Activated naive CD4-positive, alpha-beta T cell treated with anti-CD3 and anti-CD28 coated beads, Interleukin-2, amount 50 U/mL, for 72 hours (primary cell): ENCODE data around the gene CABP5. TPM values are rescaled to one million over a fixed set of nuclear protein-coding genes. Genes with fewer than 3 reads are reported as not detected.
"Not testable (repeated sequence)": the region's sequence is repeated elsewhere in the genome, so short reads cannot be mapped to it uniquely, and the experiment has no call there.

Experiments
- ATAC-seq, 2 donors: fragments of 150-1000 bp; cut with Tn5 transposase; 2 replicates each; pipeline ENCODE4 v1.10.0; 2021; ENCODE audit warnings: mild to moderate bottlenecking in 2 of 2, moderate library complexity in 2 of 2
- DNase-seq, 2 donors: peaks; one replicate each; pipeline ENCODE4 v3.0.0; 2021 to 2022; ENCODE audit warnings: low spot score in 2 of 2
- H3K27ac Mint-ChIP-seq, 2 donors: one replicate each; pipeline ENCODE4 v1.8.0; 2022; ENCODE audit warnings: mild to moderate bottlenecking in 2 of 2, mixed read lengths in 2 of 2
- H3K36me3 Mint-ChIP-seq, 2 donors: one replicate each; pipeline ENCODE4 v1.8.0; 2022; ENCODE audit warnings: mixed read lengths in 2 of 2
- H3K9me3 Mint-ChIP-seq, 2 donors: one replicate each; pipeline ENCODE4 v1.8.0; 2022; ENCODE audit warnings: mixed read lengths in 2 of 2
- total RNA-seq, 2 donors: library from RNA; stranded (reverse); gene quantifications; one replicate each; pipeline ENCODE4 v1.2.3, GENCODE V29; 2022

Gene CABP5
- total RNA-seq = not detected

GRCh38 chr19:48043675-48044258 lies at the start of gene CABP5:
CABP5 (minus strand) TSS chr19:48044079; CDS start chr19:48043922, 157 bp downstream.
- Mint-ChIP-seq H3K36me3 (peaks cover 0 to 6% of the 10 kb centered on the region in 2 donors), H3K27ac (no peak within 1 kb of the TSS), H3K9me3 (peaks cover 0 to 5% of the 10 kb centered on the region in 2 donors)
- ATAC-seq (no peak), DNase-seq (no peak)

GRCh38 chr19:48091111-48091718 lies 47.3 kb upstream of the CABP5 start:
- not testable (repeated sequence) for H3K27ac Mint-ChIP-seq, DNase-seq, ATAC-seq
- H3K36me3 Mint-ChIP-seq = peaks cover 30 to 32% of the 10 kb centered on the region in 2 donors
- H3K9me3 Mint-ChIP-seq = peaks cover 13 to 14% of the 10 kb centered on the region in 2 donors

GRCh38 chr19:48090281-48090802 lies 46.5 kb upstream of the CABP5 start:
- Mint-ChIP-seq H3K27ac (no peak overlapping the region), H3K36me3 (peaks cover 22 to 24% of the 10 kb centered on the region in 2 donors), H3K9me3 (peaks cover 13 to 14% of the 10 kb centered on the region in 2 donors)
- ATAC-seq (no peak), DNase-seq (no peak)

DNA sequence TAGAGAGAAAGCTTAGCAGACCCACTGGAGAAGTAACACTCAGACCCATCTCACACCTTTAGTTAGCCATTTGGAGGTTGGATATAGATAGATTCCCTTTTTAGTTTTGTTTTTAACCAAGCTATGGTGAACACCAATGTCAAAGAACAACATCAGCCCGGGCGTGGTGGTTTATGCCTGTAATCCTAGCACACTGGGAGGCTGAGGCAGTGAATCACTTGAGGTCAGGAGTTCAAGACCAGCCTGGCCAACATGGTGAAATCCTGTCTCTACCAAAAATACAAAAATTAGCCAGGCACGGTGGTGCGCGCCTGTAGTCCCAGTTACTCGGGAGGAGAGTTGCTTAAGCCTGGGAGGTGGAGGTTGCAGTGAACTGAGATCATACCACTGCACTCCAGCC lies 45.1 kb upstream of the CABP5 start:
- not testable (repeated sequence) for ATAC-seq, H3K9me3 Mint-ChIP-seq, H3K27ac Mint-ChIP-seq, DNase-seq
- peaks cover 10 to 11% of the 10 kb centered on the region in 2 donors for H3K36me3 Mint-ChIP-seq

DNA sequence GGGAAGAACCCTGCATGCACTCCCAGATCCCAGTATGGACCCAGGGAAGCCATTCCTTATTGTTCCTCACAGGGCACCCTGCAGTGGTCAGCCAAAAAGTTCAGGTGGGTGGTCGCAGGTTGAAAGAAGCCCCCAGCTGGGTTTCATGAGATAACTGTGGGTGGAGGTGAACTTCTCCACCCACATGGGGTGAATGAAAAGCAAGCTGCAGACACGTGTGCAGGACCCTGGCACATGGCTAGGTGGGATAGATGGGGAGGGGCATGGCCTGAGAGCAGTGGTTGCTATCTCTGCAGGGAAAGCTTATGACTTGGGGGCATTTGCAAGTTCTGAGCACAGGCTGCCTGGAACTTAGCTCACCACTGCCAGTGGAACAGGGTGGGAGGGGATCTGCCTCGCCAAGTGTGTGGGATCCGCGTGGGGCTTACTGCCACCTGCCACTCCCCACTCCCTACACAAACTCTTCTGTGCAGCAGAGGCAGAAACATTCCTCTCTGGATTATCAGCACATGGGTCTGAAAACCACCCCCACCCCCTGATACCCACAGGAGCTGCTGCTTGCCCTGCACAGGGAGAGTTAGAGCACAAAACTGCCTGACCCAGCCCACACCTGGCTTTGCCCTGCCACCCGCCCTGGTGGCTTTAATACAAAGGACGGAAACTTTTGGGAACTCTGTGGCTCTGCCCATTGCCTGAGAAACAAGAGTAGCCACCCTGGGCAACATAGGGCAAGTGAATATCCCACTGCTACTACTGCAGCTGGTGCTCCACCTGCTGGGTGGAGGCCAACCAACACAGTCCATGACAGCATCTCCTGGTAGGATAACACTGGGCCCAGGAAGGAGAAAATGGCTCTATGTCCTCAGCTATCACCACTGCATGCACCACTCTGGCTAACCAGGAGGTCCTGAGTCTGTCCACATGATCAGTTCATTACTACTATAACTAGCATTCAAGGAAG lies 42.3 kb upstream of the CABP5 start:
- ATAC-seq = no peak
- no peak for DNase-seq
- no peaks in the 10 kb centered on the region for H3K9me3 Mint-ChIP-seq
- no peaks in the 10 kb centered on the region for H3K36me3 Mint-ChIP-seq
- no peak overlapping the region for H3K27ac Mint-ChIP-seq

DNA sequence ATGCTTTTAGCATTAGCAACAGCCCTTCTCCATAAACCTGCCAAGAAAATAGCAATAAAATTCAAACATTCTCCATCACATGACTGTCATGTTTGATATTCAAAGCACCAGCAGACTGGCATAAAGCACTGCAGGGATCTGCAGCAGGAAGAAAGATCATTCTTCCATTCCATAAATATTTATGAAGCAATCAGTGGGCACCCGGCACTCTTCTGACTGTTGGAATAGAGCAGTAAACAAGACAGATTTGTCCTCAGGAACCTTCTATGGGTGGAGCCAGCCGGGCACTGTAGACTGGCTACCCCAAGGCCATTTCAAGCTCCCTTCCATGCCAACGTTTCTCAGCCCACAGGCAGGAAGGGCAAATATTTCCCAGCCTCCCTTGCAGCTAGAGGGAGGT lies 41.2 kb upstream of the CABP5 start:
- no peak overlapping the region for H3K27ac Mint-ChIP-seq
- ATAC-seq = no peak
- H3K36me3 Mint-ChIP-seq = no peaks in the 10 kb centered on the region
- DNase-seq = no peak
- no peaks in the 10 kb centered on the region for H3K9me3 Mint-ChIP-seq

DNA sequence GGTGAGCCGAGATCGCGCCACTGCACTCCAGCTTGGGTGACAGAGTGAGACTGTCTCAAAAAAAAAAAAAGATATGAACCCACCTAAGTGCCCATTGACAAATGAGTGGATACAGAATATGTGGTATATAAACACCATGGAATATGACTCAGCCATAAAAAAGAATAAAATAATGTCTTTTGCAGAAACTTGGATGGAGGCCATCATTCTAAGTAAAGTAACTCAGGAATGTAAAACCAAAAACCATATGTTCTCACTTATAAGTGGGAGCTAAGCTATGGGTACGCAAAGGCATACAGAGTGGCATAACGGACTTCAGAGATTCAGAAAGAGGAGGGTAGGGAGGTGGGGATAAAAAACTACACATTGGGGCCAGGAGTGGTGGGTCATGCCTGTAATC lies 37.2 kb upstream of the CABP5 start:
- ATAC-seq = no peak
- no peak overlapping the region for H3K27ac Mint-ChIP-seq
- no peak for DNase-seq
- H3K36me3 Mint-ChIP-seq = no peaks in the 10 kb centered on the region
- no peaks in the 10 kb centered on the region for H3K9me3 Mint-ChIP-seq

DNA sequence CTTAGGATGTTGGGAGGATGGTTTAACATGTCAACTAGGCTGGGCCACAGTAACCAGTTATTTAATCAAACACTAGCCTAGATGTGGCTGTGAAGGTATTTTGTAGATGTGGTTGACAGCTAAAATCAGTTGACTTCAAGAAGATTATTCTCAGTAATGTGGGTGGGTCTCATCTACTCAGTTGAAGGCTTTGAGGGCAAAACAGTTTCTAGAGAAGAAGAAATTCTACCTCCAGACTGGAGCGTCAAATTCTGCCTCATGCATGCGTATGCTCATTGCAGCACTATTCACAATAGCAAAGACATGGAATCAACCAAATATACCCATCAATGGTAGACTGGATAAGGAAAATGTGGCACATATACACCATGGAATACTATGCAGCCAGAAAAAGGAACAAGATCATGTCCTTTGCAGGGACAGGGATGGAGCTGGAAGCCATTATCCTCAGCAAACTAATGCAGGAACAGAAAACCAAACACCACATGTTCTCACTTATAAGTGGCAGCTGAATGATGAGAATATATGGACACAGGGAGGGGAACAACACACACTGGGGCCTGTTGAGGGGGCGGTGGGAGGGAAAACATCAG lies 26.4 kb upstream of the CABP5 start:
- not testable (repeated sequence) for H3K36me3 Mint-ChIP-seq, H3K27ac Mint-ChIP-seq, H3K9me3 Mint-ChIP-seq, DNase-seq, ATAC-seq

GRCh38 chr19:48069435-48069834 lies 25.6 kb upstream of the CABP5 start:
- H3K9me3 Mint-ChIP-seq = no peaks in the 10 kb centered on the region
- H3K36me3 Mint-ChIP-seq = no peaks in the 10 kb centered on the region
- DNase-seq (no peak), ATAC-seq (no peak)
- H3K27ac Mint-ChIP-seq = peak overlapping the region in 1 of 2 donors; percentile 53

- Mint-ChIP-seq H3K9me3 (no peaks in the 10 kb centered on the region), H3K36me3 (no peaks in the 10 kb centered on the region), H3K27ac (no peak overlapping the region)
- no peak for DNase-seq
- ATAC-seq = no peak
These were observed 20.6 kb upstream of the CABP5 start for GRCh38 chr19:48064509-48064908.

- Mint-ChIP-seq H3K36me3 (no peaks in the 10 kb centered on the region), H3K9me3 (no peaks in the 10 kb centered on the region), H3K27ac (no peak overlapping the region)
- ATAC-seq = no peak
- DNase-seq = no peak
These were observed 17.8 kb upstream of the CABP5 start for GRCh38 chr19:48061401-48062344.

DNA sequence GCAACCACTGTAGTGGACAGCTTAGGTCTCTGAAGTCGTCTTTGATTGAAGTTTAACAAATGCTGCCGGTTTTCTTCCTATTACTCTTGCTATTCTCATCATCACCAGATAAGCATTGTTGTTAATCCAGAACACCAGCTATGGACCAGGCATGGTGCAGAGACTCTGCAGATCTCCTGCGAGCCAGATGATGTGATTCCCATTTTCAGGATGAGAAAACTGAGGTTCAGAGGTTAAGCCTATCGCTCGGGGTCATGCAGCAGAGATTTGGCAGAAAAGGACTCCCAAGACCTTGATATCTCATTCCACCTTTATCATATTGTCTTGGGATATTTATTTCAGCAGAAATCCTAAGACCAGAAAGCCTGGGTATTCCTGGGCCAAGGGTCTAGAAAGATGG lies 16.5 kb upstream of the CABP5 start:
- Mint-ChIP-seq H3K36me3 (no peaks in the 10 kb centered on the region), H3K27ac (no peak overlapping the region), H3K9me3 (no peaks in the 10 kb centered on the region)
- ATAC-seq = no peak
- DNase-seq = no peak

DNA sequence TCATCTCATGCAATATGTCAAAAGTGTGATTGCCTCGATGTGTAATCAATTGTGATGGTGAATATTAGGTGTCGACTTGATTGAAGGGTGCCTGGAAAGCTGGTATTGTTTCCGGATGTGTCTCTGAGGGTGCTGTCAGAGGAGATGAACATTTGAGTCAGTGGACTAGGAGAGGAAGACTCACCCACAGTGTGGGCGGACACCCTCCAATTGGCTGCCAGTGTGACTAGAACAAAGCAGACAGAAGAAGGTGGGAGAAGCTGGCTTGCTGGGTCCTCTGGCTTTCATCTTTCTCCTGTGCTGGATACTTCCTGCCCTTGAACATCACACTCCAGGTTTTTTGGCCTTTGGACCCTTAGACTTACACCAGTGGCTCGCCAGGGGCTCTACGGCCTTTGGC lies 15.5 kb upstream of the CABP5 start:
- no peak for ATAC-seq
- no peaks in the 10 kb centered on the region for H3K9me3 Mint-ChIP-seq
- no peak overlapping the region for H3K27ac Mint-ChIP-seq
- DNase-seq = no peak
- H3K36me3 Mint-ChIP-seq = no peaks in the 10 kb centered on the region

DNA sequence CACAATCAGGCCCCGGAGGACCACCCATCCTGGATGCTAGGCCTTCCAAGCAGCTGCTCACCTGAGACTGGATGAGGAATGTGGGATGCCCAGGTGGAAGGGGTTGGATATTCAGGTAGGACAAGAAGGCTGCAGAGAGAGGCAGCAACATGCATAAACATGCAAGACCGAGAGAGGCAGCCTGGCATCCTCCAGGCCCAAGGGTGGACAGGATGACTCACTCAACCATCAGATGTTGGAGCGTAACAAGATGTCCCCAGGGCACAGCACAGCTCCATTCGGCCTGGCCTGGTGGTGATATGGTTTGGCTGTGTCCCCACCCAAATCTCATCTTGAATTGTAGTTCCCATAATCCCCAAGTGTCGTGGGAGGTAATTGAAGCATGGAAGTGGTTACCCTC lies 10.0 kb upstream of the CABP5 start:
- no peaks in the 10 kb centered on the region for H3K9me3 Mint-ChIP-seq

DNA sequence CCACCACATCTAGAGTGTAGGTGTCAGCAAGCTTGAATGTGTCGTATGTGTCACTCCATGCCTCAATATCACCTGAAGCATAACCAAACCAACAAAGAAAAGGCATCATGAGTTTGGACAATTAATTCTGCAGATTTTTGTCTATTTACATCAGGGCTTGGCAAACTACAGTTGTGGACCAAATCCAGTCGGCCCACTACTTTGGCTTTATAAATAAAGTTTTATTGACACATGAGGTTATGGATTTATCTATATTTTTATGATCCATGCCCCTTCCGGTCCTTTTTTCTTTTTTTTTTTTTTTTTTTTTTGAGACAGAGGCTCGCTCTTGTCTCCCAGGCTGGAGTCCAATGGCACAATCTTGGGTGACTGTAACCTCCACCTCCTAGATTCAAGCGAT lies 9.2 kb upstream of the CABP5 start:
- H3K27ac Mint-ChIP-seq = no peak overlapping the region
- DNase-seq (no peak), ATAC-seq (no peak)
- H3K36me3 Mint-ChIP-seq = peaks cover 0 to 10% of the 10 kb centered on the region in 2 donors
- H3K9me3 Mint-ChIP-seq = no peaks in the 10 kb centered on the region

More for the DNA sequence above, 10.0 kb upstream of the CABP5 start:
- DNase-seq (no peak), ATAC-seq (no peak)
- Mint-ChIP-seq H3K36me3 (peaks cover 0 to 10% of the 10 kb centered on the region in 2 donors), H3K27ac (no peak overlapping the region)
